Stimulated activated CD8-positive, alpha-beta memory T cell treated with anti-CD3 and anti-CD28 coated beads, Interleukin-2, amount 100 ng/mL, for 1 hour (primary cell): ENCODE results near the gene CHRM4.

Source experiments
- DNase-seq, 2 donors: peaks; one replicate each; pipeline ENCODE4 v3.0.0-alpha.2; 2020; ENCODE audit warnings: low read depth in 2 of 2

CHRM4 gene

DNA sequence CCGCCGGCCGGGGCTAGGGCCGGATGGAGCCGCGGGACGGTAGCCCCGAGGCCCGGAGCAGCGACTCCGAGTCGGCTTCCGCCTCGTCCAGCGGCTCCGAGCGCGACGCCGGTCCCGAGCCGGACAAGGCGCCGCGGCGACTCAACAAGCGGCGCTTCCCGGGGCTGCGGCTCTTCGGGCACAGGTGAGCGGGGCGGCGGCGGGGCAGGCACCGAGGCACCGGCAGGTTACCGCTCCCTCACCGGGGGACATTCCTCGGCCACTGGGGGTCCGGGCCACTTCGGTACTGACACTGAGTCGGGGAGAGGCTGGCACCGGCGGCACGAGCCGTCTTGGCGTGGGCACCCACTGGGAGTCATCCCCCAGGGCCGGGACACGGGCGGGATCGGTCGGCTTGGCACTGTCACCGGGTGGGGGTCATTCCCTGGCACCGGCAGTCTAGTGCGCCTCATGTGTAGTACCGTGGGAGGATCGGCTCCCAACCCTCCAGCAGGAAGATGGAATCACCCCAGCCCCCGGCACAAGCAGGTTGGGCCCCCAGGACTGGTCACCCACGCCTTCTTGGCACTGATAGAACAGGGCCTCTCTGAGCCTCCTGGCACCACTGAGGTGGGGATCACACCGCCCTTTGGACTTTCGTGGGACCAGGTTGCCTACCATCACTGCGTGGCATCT is 43.8 kb downstream of the CHRM4 start:
- no peak for DNase-seq

DNA sequence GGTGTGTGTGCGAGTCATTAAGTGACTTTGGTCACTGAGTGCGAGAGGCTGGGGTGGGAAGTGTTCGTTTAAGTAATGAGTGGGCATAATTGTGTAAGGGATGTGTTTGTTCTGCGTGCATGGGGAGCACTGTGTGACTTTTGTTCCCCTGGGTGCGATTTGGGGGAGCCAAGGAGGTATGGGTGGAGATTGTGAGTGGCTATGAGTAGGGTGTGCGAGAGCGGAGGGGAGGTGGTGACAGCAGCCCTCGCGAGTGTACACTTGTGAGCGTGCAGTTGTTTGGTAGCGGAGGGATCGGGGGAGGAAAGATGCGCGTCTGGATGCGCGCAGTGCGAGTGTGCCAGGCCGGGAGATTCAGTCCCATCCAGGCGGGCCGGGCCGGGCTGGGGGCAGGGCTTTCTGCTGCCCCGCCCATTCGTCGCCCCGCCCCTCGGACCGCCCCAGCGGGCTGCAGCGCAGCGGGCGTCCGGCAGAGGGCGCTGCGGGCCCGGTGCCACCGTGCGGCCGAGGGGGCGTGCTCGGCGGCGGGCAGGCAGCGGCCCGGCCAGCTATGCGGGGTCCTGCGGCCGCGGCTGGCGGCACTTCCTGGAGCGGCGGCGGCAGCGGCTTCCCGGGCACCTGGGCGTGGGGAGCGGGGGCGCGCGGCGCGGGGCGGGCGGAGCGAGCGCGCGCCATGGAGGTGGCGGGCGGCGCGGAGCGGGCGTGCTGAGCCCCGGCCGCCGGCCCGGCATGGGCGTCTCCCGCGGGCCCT is 44.5 kb downstream of the CHRM4 start, which contains the start of gene DGKZ:
Gene DGKZ, plus strand, starts transcription at position 578 of the 751 bp plus-strand sequence. CDS start 197 bp downstream, outside the sequence.
- peak; percentile 77 to 80 for DNase-seq

- no peak for DNase-seq
These were observed 45.6 kb downstream of the CHRM4 start for GRCh38 chr11:46345881-46346484.

DNA sequence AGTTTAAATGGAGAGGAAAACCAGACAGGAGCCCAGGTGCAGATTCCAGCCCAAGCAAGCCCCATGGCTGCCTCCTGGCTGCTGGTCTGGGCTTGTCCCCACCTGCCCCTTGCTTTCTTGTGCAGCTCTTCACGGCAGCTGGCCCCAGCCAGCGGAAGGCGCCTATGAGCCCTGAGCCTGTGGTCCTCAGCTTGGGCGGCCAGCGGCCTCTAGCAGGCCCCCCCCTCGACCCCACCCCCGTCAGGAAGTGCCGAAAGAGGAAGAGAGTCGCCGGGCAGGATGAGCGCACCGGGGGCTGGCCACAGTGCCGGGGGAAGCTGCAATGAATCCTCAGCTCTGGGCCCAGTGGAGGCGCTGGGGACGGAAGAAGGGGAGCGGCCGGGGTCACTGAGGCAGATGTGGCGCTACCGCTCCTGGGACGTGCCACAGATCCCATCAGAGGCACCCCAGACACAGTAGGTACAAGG is 46.4 kb downstream of the CHRM4 start:
- DNase-seq, result no peak

DNA sequence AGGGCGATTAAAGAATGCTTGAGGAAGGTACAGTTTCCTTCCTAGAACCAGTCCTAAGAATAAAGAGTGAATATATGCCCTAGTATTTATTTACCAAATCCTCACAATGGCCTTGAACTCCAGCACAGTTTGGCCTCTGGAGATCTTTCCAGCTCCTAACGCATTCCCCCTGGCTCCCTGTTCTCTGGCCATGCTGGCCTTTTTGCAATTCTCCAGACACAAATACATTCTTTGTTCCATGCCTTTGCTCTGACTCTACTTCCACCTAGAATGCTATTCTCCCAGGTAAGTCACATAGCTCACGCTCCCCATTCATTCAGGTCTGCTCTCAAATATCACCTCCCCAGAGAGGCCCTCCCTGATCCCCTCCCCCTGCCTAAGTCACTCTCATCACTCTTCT is 48.1 kb downstream of the CHRM4 start:
- no peak for DNase-seq

GRCh38 chr11:46342239-46342638 is 49.3 kb downstream of the CHRM4 start:
- no peak for DNase-seq

DNA sequence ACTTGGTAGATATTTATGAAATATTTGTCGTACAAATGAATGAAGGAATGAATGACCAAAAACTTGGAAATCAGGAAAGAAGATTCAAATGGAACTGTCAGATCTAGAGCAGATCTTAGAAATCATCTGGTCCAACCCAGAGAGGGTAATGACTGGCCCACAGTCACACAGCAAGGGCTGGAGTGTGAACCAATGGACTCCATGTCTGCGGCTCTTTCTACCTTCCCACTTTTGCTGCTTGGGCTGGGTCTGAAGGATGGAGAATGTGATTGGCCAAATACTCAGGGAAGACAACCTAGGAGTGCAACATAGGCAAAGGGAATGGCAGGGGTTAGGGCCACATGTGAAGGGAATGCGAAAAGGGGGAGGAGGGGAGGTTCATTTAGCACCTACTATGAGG is 50.1 kb downstream of the CHRM4 start:
- DNase-seq, result no peak

GRCh38 chr11:46339816-46340215 is 51.8 kb downstream of the CHRM4 start:
- no peak for DNase-seq

GRCh38 chr11:46338988-46339666 is 52.4 kb downstream of the CHRM4 start:
- DNase-seq, result no peak

DNA sequence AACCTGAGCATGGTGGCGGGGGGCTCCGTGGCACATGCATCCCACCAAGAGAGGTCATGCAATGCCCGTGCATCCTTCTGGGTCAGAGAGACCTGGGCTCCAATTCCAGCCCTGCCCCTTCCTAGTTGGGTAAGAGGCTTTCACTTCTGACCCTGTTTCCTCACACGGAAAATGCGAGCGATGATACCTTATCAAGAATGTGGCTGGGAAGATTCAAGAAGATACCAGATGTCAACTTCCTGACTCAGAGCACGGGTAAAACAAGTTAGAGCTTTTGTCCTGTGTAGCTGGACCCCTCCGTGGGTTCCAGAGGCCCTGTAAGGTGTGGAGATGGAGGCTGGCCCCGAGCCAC is 53.0 kb downstream of the CHRM4 start:
- DNase-seq, result no peak

DNA sequence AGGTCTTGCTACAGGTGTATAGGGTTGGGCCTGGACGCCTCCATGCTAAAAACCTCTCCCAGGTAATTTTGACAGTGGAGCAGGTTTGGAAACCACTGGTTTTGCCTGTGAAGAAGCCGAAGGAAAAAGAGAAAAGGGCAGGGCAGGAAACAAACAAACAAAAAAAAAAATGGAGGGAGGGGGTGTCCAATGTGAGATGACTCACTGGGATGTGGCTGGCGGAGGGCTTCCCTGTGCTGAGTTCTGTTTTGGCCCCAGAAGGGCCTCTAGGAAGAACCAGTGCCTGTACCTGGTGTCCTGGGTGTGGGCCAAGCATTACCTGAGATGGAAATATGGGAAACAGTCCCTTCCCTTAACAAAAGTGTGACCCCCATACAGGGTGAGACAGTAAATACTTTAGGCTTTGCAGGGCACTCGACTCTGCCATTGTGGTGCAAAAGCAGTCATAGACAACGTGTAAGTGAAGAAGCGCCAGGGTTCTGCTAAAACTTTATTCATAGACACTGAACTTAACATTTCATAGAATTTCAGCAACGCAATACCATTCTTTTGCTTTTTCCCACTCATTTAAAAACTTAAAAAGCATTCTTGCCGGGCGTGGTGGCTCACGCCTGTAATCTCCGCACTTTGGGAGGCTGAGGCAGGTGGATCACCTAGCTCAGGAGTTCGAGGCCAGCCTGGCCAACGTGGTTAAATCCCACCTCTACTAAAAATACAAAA is 53.8 kb downstream of the CHRM4 start:
- no peak for DNase-seq

- DNase-seq, result no peak
These were observed 54.9 kb downstream of the CHRM4 start for GRCh38 chr11:46336563-46337180.

DNA sequence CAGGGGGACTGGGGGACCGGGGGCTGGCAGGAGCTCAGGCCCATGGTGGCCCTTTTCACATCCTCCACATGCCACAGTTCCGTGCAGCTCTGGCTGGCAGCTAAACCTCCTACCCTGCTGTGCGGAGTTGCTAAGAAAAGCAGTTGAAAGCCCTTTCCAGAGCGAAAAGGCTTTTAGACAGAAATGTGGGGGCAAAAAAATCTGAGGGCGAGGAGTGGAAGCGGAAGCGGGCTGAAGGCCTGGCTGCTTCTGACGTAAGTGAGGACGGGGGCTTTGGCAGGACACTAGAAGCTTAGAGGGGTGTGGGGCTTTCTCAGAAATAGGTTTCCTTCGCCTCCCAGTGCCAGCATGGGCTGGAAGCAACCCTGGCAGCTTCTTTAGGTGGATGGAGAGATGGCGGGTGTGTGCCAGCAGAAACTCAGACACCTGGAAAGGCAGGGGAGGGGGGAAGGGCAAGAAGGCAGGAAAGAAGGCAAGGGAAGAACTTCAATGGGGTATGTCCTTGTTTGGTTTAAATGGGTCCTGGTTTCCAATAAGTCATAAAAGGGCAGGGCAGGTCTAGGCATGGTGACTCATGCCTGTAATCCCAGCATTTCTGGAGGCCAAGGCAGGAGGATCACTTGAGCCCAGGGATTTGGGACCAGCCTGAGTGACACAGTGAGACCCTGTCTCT is 55.5 kb downstream of the CHRM4 start:
- no peak for DNase-seq

DNA sequence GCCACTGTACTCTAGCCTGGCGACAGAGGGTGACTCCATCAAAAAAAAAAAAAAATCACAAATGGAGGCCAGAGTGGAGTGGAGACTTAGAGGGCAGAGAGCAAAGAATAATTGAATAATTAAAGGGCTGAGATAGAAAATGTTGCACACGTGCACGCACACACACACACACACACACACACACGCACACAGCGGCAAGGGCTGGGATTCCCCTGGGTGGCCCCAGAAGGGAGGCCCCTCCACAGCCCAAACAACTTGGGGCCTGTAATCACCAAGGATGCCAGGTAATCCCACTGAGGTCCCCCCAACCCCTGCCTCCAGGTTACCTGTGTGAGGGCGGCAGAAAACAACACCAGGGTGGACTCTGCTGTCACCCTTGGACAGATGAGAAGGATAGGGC is 56.3 kb downstream of the CHRM4 start:
- no peak for DNase-seq

- DNase-seq, result no peak
These were observed 57.4 kb downstream of the CHRM4 start for GRCh38 chr11:46334211-46334610.
